ENCODE data around the gene TBC1D19.

Gene TBC1D19

GRCh38 chr4:26785810-26786209 is 201.9 kb downstream of the TBC1D19 start:
- no peak for DNase-seq

- DNase-seq: no peak
Observed at GRCh38 chr4:26786916-26787315, 203.0 kb downstream of the TBC1D19 start.

- DNase-seq: peak; percentile 33
Observed at GRCh38 chr4:26787461-26788340, 203.8 kb downstream of the TBC1D19 start.

- DNase-seq: no peak
Observed at GRCh38 chr4:26788341-26788733, 204.5 kb downstream of the TBC1D19 start.

GRCh38 chr4:26789208-26789607 is 205.3 kb downstream of the TBC1D19 start:
- no peak for DNase-seq

GRCh38 chr4:26791346-26791745 is 207.5 kb downstream of the TBC1D19 start:
- no peak for DNase-seq

- DNase-seq: no peak
Observed at GRCh38 chr4:26792639-26793038, 208.8 kb downstream of the TBC1D19 start.

- DNase-seq: no peak
Observed at GRCh38 chr4:26793735-26794134, 209.9 kb downstream of the TBC1D19 start.

GRCh38 chr4:26796081-26796480 is 212.2 kb downstream of the TBC1D19 start:
- no peak for DNase-seq

GRCh38 chr4:26802790-26803189 is 218.9 kb downstream of the TBC1D19 start:
- no peak for DNase-seq

- DNase-seq: no peak
Observed at GRCh38 chr4:26803211-26803861, 219.5 kb downstream of the TBC1D19 start.

GRCh38 chr4:26804451-26804850 is 220.6 kb downstream of the TBC1D19 start:
- no peak for DNase-seq

- no peak for DNase-seq
Observed at GRCh38 chr4:26804925-26805324, 221.0 kb downstream of the TBC1D19 start.

Data from CD4-positive, alpha-beta T cell treated with Interleukin-10 for 1 hour (primary cell).